ENCODE results near the gene OR2A5. TPM values are rescaled to one million over a fixed set of nuclear protein-coding genes. Genes with fewer than 3 reads are reported as not detected.

The OR2A5 gene
- total RNA-seq, 1 donor from 2014 or later, result not detected

- Histone ChIP-seq H3K4me2 (ENCODE audit: low read length) (no peak overlapping the region), H3K79me2 (ENCODE audit: insufficient read depth, low read length) (no peaks in the 10 kb centered on the region), H3K27ac (ENCODE audit: low read depth, low read length) (no peak overlapping the region), H3K36me3 (ENCODE audit: insufficient read depth, low read length) (no peaks in the 10 kb centered on the region), H3K27me3 (ENCODE audit: insufficient read depth, low read length) (no peaks in the 10 kb centered on the region), H3K9me3 (ENCODE audit: insufficient read depth, low read depth, low read length) (no peaks in the 10 kb centered on the region), H4K20me1 (ENCODE audit: insufficient read depth, low read length) (no peaks in the 10 kb centered on the region), H3K4me3 (ENCODE audit: insufficient read depth, low read depth, low read length) (no peak overlapping the region), H3K4me1 (ENCODE audit: insufficient read depth, low read length) (no peaks in the 10 kb centered on the region), H2AFZ (ENCODE audit: low read depth, low read length) (no peak overlapping the region), H3K9ac (ENCODE audit: low read length) (no peak overlapping the region)
- Mint-ChIP-seq H3K27ac (ENCODE audit: unreplicated experiment) (no peak overlapping the region), H3K4me3 (ENCODE audit: unreplicated experiment) (no peak overlapping the region), H3K9me3 (ENCODE audit: unreplicated experiment) (no peaks in the 10 kb centered on the region), H3K36me3 (ENCODE audit: low read depth, unreplicated experiment) (no peaks in the 10 kb centered on the region), H3K27me3 (ENCODE audit: low read depth, unreplicated experiment) (peaks cover 5% of the 10 kb centered on the region), H3K4me1 (ENCODE audit: low read depth, unreplicated experiment) (no peaks in the 10 kb centered on the region)
- FAIRE-seq (no peak), DNase-seq (ENCODE audit: low read depth) (no peak)
- TF ChIP-seq CTCF (IDR thresholded peaks at IDR 0.05; ENCODE audit: insufficient read depth, low read depth, low read length) (no peak), EZH2 (IDR thresholded peaks at IDR 0.05; ENCODE audit: insufficient read depth, low read length) (no peak)
Measured at GRCh38 chr7:144087230-144087629, 38.5 kb downstream of the OR2A5 start.

DNA sequence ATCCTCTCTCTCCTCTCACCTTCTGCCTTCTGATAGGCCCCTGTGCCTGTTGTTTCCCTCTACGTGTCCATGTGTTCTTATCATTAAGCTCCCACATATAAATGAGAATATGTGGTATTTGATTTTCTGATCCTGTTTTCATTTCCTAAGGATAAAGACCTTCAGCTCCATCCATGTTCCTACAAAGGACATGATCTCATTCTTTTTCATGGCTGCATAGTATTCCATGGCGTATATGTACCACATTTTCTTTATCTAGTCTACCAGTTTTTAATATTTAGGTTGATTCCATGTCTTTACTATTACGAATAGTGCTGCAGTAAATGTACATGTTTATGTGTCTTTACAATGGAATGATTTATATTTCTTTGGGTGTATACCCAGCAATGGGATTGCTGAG is 41.9 kb downstream of the OR2A5 start:
- TF ChIP-seq EZH2 (IDR thresholded peaks at IDR 0.05; ENCODE audit: insufficient read depth, low read length) (no peak), CTCF (IDR thresholded peaks at IDR 0.05; ENCODE audit: insufficient read depth, low read depth, low read length) (no peak)
- H3K9me3 ChIP-seq (ENCODE audit: insufficient read depth, low read depth, low read length), result no peaks in the 10 kb centered on the region
- H3K79me2 ChIP-seq (ENCODE audit: insufficient read depth, low read length), result no peaks in the 10 kb centered on the region
- no peak overlapping the region for H2AFZ ChIP-seq (ENCODE audit: low read depth, low read length)
- FAIRE-seq, result no peak
- no peak for DNase-seq (ENCODE audit: low read depth)
- Mint-ChIP-seq H3K27me3 (ENCODE audit: low read depth, unreplicated experiment) (peaks cover 5% of the 10 kb centered on the region), H3K4me3 (ENCODE audit: unreplicated experiment) (no peak overlapping the region), H3K27ac (ENCODE audit: unreplicated experiment) (no peak overlapping the region), H3K4me1 (ENCODE audit: low read depth, unreplicated experiment) (no peaks in the 10 kb centered on the region), H3K9me3 (ENCODE audit: unreplicated experiment) (no peaks in the 10 kb centered on the region), H3K36me3 (ENCODE audit: low read depth, unreplicated experiment) (no peaks in the 10 kb centered on the region)
- no peaks in the 10 kb centered on the region for H3K27me3 ChIP-seq (ENCODE audit: insufficient read depth, low read length)
- no peak overlapping the region for H3K4me2 ChIP-seq (ENCODE audit: low read length)
- no peak overlapping the region for H3K4me3 ChIP-seq (ENCODE audit: insufficient read depth, low read depth, low read length)
- H3K4me1 ChIP-seq (ENCODE audit: insufficient read depth, low read length), result no peaks in the 10 kb centered on the region
- no peak overlapping the region for H3K27ac ChIP-seq (ENCODE audit: low read depth, low read length)
- H4K20me1 ChIP-seq (ENCODE audit: insufficient read depth, low read length), result no peaks in the 10 kb centered on the region
- no peak overlapping the region for H3K9ac ChIP-seq (ENCODE audit: low read length)
- no peaks in the 10 kb centered on the region for H3K36me3 ChIP-seq (ENCODE audit: insufficient read depth, low read length)

DNA sequence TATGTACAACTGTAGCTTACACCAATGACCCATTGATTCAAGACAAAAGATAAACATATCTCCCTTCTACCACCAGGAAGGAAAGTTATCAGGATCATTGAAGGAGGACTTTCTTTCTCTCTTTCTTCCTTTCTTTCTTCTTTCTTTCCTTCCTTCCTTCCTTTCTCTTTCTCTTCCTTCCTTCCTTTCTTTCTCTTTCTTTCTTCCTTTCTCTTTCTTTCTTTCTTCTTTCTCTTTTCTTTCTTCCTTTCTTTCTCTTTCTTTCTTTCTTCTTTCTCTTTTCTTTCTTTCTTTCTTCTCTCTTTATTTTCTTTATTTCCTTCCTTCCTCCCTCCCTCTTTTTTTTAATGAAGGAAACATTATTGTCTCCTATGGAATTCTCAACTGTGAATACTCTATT is 50.0 kb downstream of the OR2A5 start:
- H3K4me3 ChIP-seq (ENCODE audit: insufficient read depth, low read depth, low read length), result no peak overlapping the region
- no peak overlapping the region for H3K27ac Mint-ChIP-seq (ENCODE audit: unreplicated experiment)
- no peaks in the 10 kb centered on the region for H3K9me3 ChIP-seq (ENCODE audit: insufficient read depth, low read depth, low read length)
- H3K79me2 ChIP-seq (ENCODE audit: insufficient read depth, low read length), result no peaks in the 10 kb centered on the region
- no peaks in the 10 kb centered on the region for H3K27me3 ChIP-seq (ENCODE audit: insufficient read depth, low read length)
- H3K27me3 Mint-ChIP-seq (ENCODE audit: low read depth, unreplicated experiment), result no peaks in the 10 kb centered on the region
- H3K4me1 Mint-ChIP-seq (ENCODE audit: low read depth, unreplicated experiment), result no peaks in the 10 kb centered on the region
- H3K4me3 Mint-ChIP-seq (ENCODE audit: unreplicated experiment), result no peak overlapping the region
- H3K36me3 Mint-ChIP-seq (ENCODE audit: low read depth, unreplicated experiment), result no peaks in the 10 kb centered on the region
- DNase-seq (ENCODE audit: low read depth), result no peak
- H3K4me2 ChIP-seq (ENCODE audit: low read length), result no peak overlapping the region
- no peak overlapping the region for H3K27ac ChIP-seq (ENCODE audit: low read depth, low read length)
- H3K9ac ChIP-seq (ENCODE audit: low read length), result no peak overlapping the region
- no peaks in the 10 kb centered on the region for H4K20me1 ChIP-seq (ENCODE audit: insufficient read depth, low read length)
- H2AFZ ChIP-seq (ENCODE audit: low read depth, low read length), result no peak overlapping the region
- no peaks in the 10 kb centered on the region for H3K9me3 Mint-ChIP-seq (ENCODE audit: unreplicated experiment)
- no peak for FAIRE-seq
- H3K36me3 ChIP-seq (ENCODE audit: insufficient read depth, low read length), result no peaks in the 10 kb centered on the region
- TF ChIP-seq EZH2 (IDR thresholded peaks at IDR 0.05; ENCODE audit: insufficient read depth, low read length), result no peak
- no peak for TF ChIP-seq CTCF (IDR thresholded peaks at IDR 0.05; ENCODE audit: insufficient read depth, low read depth, low read length)
- no peaks in the 10 kb centered on the region for H3K4me1 ChIP-seq (ENCODE audit: insufficient read depth, low read length)

All from astrocyte (in vitro differentiated cells and primary cell).